SIG-M5 treated with dmso at 0.1 percent for 504 hours (cell line): ENCODE measurements around the gene RASD1.
"Not testable (repeated sequence)": the region's sequence is repeated elsewhere in the genome, so short reads cannot be mapped to it uniquely, and the experiment has no call there.

Source experiments
- DNase-seq: peaks from one replicate; lab custom pipeline; 2025; ENCODE audit not compliant: unreplicated experiment; lab: John Stamatoyannopoulos, UW

The RASD1 gene

GRCh38 chr17:17499402-17500145 lies 3.4 kb upstream of the RASD1 start:
- no peak for DNase-seq

GRCh38 chr17:17498606-17499301 lies 2.6 kb upstream of the RASD1 start:
- DNase-seq: no peak

- DNase-seq: no peak
Measured at GRCh38 chr17:17497845-17498520, 1.8 kb upstream of the RASD1 start.

GRCh38 chr17:17497065-17497844 lies 1.1 kb upstream of the RASD1 start:
- no peak for DNase-seq

- DNase-seq: no peak
Measured at GRCh38 chr17:17495536-17496188, 533 bp downstream of the RASD1 start.

- DNase-seq: no peak
Measured at GRCh38 chr17:17494870-17495535, 1.2 kb downstream of the RASD1 start.

- no peak for DNase-seq
Measured at GRCh38 chr17:17494499-17494869, 1.7 kb downstream of the RASD1 start.

- DNase-seq: no peak
Measured at GRCh38 chr17:17493986-17494466, 2.2 kb downstream of the RASD1 start.

- DNase-seq: no peak
Measured at GRCh38 chr17:17493249-17493985, 2.8 kb downstream of the RASD1 start.

- DNase-seq: no peak
Measured at GRCh38 chr17:17492571-17492970, 3.6 kb downstream of the RASD1 start.

GRCh38 chr17:17492085-17492484 lies 4.1 kb downstream of the RASD1 start:
- no peak for DNase-seq

- no peak for DNase-seq
Measured at GRCh38 chr17:17491546-17491988, 4.6 kb downstream of the RASD1 start.

- no peak for DNase-seq
Measured at GRCh38 chr17:17491031-17491471, 5.1 kb downstream of the RASD1 start.

GRCh38 chr17:17487998-17488397 lies 8.2 kb downstream of the RASD1 start:
- DNase-seq: no peak

GRCh38 chr17:17486416-17486815 lies 9.8 kb downstream of the RASD1 start:
- DNase-seq: not testable (repeated sequence)

- DNase-seq: no peak
Measured at GRCh38 chr17:17485420-17485819, 10.8 kb downstream of the RASD1 start.

- no peak for DNase-seq
Measured at GRCh38 chr17:17484451-17484899, 11.7 kb downstream of the RASD1 start.

GRCh38 chr17:17481860-17482259 lies 14.3 kb downstream of the RASD1 start:
- DNase-seq: no peak

- no peak for DNase-seq
Measured at GRCh38 chr17:17480593-17481148, 15.5 kb downstream of the RASD1 start.
